Activated CD8-positive, alpha-beta memory T cell treated with anti-CD3 and anti-CD28 coated beads, Interleukin-2, amount 50 U/mL, for 1 hour (primary cell): ENCODE results near the gene OR4C11.

Experiments used
- DNase-seq: peaks from one replicate; pipeline ENCODE4 v3.0.0-alpha.2; 2020; ENCODE audit errors: extremely low read depth

The OR4C11 gene

GRCh38 chr11:55607545-55607944 is at the start of gene OR4C11:
TSS of gene OR4C11 (minus strand) at chr11:55607645. CDS start at chr11:55604373, 3,272 bp downstream.
- DNase-seq, result no peak

GRCh38 chr11:55655096-55655495 is 47.7 kb upstream of the OR4C11 start:
- DNase-seq, result no peak

- no peak for DNase-seq
These were observed 45.1 kb upstream of the OR4C11 start for GRCh38 chr11:55652560-55652959.

GRCh38 chr11:55648027-55648426 is 40.6 kb upstream of the OR4C11 start, which contains the start of gene OR4S2:
TSS of gene OR4S2 (plus strand) at chr11:55648327. CDS start at chr11:55650904, 2,577 bp downstream.
- DNase-seq, result no peak

GRCh38 chr11:55634813-55635212 is 27.4 kb upstream of the OR4C11 start, which contains the start of gene OR4P4:
TSS of gene OR4P4 (plus strand) at chr11:55635113.
- DNase-seq, result no peak

GRCh38 chr11:55624531-55624930 is 17.1 kb upstream of the OR4C11 start:
- DNase-seq, result no peak

GRCh38 chr11:55572548-55572947 is 34.9 kb downstream of the OR4C11 start:
- no peak for DNase-seq

GRCh38 chr11:55571828-55572227 is 35.6 kb downstream of the OR4C11 start, which contains the start of gene OR4C16:
TSS of gene OR4C16 (plus strand) at chr11:55572128. CDS start at chr11:55572128, 0 bp downstream.
- no peak for DNase-seq

- DNase-seq, result no peak
These were observed 53.3 kb downstream of the OR4C11 start, which contains the start of gene OR4C15 for GRCh38 chr11:55554169-55554568. TSS of gene OR4C15 (plus strand) at chr11:55554469. CDS start at chr11:55554469, 0 bp downstream.
